Activated naive CD4-positive, alpha-beta T cell treated with anti-CD3 and anti-CD28 coated beads, Interleukin-2, amount 50 U/mL, for 24 hours (primary cell): ENCODE data around the gene CFAP45.

Experiments
- H3K27ac Mint-ChIP-seq: one replicate; pipeline ENCODE4 v1.8.0; 2021; ENCODE audit warnings: mild to moderate bottlenecking, mixed read lengths
- H3K27me3 Mint-ChIP-seq: one replicate; pipeline ENCODE4 v1.8.0; 2021; ENCODE audit warnings: mixed read lengths
- H3K36me3 Mint-ChIP-seq: one replicate; pipeline ENCODE4 v1.8.0; 2021; ENCODE audit warnings: mixed read lengths
- H3K4me1 Mint-ChIP-seq: one replicate; pipeline ENCODE4 v1.8.0; 2021; ENCODE audit warnings: mixed read lengths
- H3K4me3 Mint-ChIP-seq: one replicate; pipeline ENCODE4 v1.8.0; 2021; ENCODE audit warnings: mild to moderate bottlenecking, mixed read lengths
- H3K9me3 Mint-ChIP-seq: one replicate; pipeline ENCODE4 v1.8.0; 2021; ENCODE audit warnings: mixed read lengths

CFAP45 gene

DNA sequence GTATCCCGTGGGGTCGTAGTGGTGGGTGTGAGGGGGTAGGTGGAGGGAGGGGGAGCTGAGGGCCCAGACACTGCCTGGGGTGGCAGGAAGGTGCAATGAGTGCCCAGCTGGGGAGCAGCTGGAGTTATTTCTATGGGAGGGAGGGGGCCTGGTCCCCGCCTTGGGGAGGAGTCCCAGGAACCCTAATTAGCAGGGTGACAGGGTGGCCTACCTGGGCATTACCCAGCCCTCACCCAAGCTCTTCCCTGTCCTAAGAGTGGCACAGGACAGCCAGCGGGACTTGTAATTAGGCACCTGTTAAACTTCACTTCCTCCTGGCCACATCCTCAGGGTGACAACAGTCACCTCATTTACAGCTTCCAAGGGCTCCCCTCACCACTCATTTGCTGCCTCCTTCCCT is 37.4 kb downstream of the CFAP45 start, which contains the start of gene VSIG8:
TSS of gene VSIG8 (minus strand) at position 101 of the 400 bp plus-strand sequence. CDS start 136 bp downstream, outside the sequence.
- Mint-ChIP-seq H3K27me3 (no peaks in the 10 kb centered on the region), H3K36me3 (no peaks in the 10 kb centered on the region), H3K4me3 (no peak within 1 kb of the TSS), H3K27ac (no peak within 1 kb of the TSS), H3K4me1 (peaks cover 11% of the 10 kb centered on the region), H3K9me3 (no peaks in the 10 kb centered on the region)

DNA sequence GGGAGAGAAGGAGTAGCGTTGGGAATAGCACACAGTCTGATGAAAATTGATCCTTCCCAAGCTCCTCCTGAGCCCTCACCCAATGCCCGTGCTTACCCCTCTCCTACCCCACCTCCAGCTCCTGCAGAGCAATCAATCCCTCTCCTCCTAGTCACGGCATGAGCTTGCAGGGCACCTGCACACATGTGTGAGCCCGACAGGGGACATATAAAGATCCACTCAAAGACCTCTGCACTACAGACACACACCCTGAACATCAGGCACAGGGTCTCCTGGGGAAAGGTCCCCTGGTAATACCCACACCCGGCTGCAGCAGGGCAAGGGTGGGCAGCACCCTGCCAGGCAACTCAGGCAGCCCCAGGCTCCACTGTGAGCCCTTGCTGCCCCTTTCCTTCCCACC is 37.9 kb downstream of the CFAP45 start:
- H3K9me3 Mint-ChIP-seq = no peaks in the 10 kb centered on the region
- no peak overlapping the region for H3K27ac Mint-ChIP-seq
- H3K4me3 Mint-ChIP-seq = no peak overlapping the region
- H3K27me3 Mint-ChIP-seq = no peaks in the 10 kb centered on the region
- H3K36me3 Mint-ChIP-seq = no peaks in the 10 kb centered on the region
- peaks cover 10% of the 10 kb centered on the region for H3K4me1 Mint-ChIP-seq

DNA sequence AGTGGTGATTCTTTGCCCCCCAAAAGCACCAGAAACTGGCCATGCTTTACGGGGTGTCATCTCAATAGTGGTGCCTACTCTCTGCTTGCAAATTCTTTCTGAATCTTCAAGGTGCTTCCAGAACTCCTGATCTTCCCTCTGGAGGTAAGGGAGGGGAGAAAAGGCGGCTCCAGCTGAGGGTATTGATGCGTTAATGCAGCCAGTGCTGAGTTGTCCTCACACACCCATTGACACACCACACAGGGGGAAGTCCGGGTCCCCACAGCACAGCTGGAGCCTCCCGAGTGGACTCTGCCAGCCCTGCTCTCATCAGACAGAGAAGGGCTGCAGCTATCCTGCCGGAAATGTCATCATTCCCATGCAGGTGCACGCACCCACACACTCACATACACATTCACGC is 38.7 kb downstream of the CFAP45 start:
- H3K9me3 Mint-ChIP-seq = no peaks in the 10 kb centered on the region

DNA sequence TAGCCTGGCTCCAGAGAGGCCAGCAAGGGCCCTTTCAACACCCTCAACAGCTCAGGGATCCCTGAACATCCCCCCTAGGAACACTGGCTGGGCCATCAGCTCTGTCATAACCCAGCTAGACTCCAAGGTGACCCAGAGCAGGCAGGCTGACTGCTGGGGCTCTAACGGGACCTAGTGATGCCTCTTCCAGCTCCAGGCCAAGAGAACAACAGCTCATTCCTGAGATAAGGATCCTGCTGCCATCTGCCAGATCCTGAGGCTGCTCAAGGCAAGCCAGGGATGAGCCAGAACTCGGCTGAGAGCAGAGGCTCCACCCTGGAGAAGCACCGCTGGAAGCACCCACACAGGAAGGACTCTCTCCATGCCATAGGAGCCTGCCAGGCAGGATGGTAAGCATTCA is 39.5 kb downstream of the CFAP45 start:
- H3K9me3 Mint-ChIP-seq = no peaks in the 10 kb centered on the region
- peaks cover under 1% of the 10 kb centered on the region for H3K4me1 Mint-ChIP-seq
- H3K36me3 Mint-ChIP-seq = no peaks in the 10 kb centered on the region
- no peak overlapping the region for H3K4me3 Mint-ChIP-seq
- no peaks in the 10 kb centered on the region for H3K27me3 Mint-ChIP-seq
- no peak overlapping the region for H3K27ac Mint-ChIP-seq

More for the DNA sequence above, 38.7 kb downstream of the CFAP45 start:
- H3K4me1 Mint-ChIP-seq = peaks cover 2% of the 10 kb centered on the region
- no peaks in the 10 kb centered on the region for H3K36me3 Mint-ChIP-seq
- H3K4me3 Mint-ChIP-seq = no peak overlapping the region
- H3K27ac Mint-ChIP-seq = no peak overlapping the region
- H3K27me3 Mint-ChIP-seq = no peaks in the 10 kb centered on the region

DNA sequence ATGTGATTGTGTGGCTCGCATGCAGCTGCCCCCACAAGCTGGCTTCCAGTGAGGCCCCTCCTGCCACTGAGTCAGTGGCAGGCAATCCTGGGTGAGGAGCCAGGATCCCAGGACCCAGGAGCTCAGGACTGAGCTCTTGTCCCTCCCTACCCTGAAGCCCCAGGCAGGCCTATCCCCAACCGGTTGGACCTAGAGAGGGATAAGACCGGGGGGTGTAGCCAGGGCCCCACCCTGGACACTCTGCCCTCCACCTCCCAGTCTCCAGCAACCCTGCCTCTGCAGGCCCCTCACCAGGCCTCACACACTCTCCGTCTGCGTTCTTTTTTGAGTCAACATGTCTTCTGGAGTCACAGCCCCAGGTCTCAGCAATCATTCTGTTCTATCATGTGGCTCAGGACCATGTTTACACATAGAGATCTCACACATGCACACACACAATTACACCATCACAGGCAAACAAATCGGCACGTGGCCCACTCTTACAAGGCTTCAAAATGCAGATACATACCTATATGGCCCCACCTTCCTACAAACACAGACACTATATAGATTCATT is 40.1 kb downstream of the CFAP45 start:
- H3K4me1 Mint-ChIP-seq = peaks cover 5% of the 10 kb centered on the region
- no peak overlapping the region for H3K27ac Mint-ChIP-seq
- no peaks in the 10 kb centered on the region for H3K9me3 Mint-ChIP-seq
- no peaks in the 10 kb centered on the region for H3K27me3 Mint-ChIP-seq
- no peak overlapping the region for H3K4me3 Mint-ChIP-seq
- no peaks in the 10 kb centered on the region for H3K36me3 Mint-ChIP-seq

DNA sequence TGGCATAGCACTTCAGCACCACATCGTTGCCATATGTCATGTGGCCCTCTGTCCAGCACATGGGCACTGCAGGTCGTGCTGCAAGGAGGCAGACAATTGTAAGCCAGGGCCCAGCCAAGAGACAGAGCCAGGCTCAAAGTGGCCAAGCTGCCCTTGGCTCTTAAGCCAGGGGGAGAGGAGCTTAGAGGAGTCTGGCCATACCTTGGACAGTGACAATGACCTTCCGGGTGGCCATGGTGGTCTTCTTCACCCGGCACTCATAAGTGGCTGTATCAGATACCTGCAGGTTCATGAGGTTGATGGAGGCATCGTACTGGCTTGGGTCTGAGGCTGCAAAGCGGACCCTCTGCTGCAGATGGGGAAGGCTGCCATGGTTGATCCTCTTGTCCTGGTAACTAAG is 42.1 kb downstream of the CFAP45 start:
- Mint-ChIP-seq H3K4me1 (peaks cover 18% of the 10 kb centered on the region), H3K36me3 (no peaks in the 10 kb centered on the region), H3K27ac (no peak overlapping the region), H3K4me3 (no peak overlapping the region), H3K9me3 (no peaks in the 10 kb centered on the region), H3K27me3 (no peaks in the 10 kb centered on the region)

DNA sequence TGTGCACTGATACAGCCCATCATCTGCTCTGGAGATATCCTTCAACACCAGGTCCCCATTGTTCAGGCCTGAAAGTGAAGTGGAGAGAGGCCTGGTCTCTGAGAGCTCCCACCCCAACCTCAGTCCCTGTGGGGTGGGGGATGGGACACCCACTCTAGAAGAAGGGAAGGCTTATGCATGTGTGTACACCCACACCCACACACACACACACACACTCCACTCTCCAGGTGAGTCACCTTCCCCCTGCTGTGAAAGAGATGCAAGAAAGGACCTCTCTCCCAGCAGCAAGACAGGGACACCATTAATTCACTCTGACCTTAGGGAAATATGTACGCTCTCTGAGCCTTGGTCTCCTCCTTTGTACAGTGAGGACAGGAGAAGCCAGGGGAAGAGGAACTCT is 43.4 kb downstream of the CFAP45 start:
- Mint-ChIP-seq H3K4me3 (peak overlapping the region; percentile 50), H3K9me3 (no peaks in the 10 kb centered on the region)

DNA sequence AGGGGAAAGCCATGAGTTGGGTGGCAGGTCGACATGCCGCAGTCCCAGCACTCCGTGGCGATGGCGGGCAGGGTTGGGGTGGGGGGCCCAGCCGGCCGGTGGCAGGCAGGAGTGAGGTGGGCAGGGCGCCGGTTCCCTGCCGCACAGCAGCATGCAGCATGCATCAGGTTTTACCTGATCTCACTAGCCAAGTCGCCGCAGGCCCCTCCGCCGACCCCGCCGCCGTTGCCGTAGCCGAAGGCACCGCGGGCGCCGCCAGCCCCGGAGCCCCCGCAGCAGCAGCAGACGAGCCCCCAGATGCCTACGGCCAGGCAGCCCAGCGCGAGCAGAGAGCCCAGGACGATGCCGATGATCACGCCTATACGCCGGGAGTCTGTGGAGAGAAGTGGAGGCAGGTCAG is 44.3 kb downstream of the CFAP45 start:
- H3K36me3 Mint-ChIP-seq = no peaks in the 10 kb centered on the region
- H3K4me3 Mint-ChIP-seq = peak overlapping the region; percentile 37
- no peaks in the 10 kb centered on the region for H3K27me3 Mint-ChIP-seq
- peaks cover 23% of the 10 kb centered on the region for H3K4me1 Mint-ChIP-seq
- H3K9me3 Mint-ChIP-seq = no peaks in the 10 kb centered on the region
- no peak overlapping the region for H3K27ac Mint-ChIP-seq

More for the DNA sequence above, 43.4 kb downstream of the CFAP45 start:
- H3K27me3 Mint-ChIP-seq = no peaks in the 10 kb centered on the region
- no peak overlapping the region for H3K27ac Mint-ChIP-seq
- no peaks in the 10 kb centered on the region for H3K36me3 Mint-ChIP-seq
- peaks cover 20% of the 10 kb centered on the region for H3K4me1 Mint-ChIP-seq

DNA sequence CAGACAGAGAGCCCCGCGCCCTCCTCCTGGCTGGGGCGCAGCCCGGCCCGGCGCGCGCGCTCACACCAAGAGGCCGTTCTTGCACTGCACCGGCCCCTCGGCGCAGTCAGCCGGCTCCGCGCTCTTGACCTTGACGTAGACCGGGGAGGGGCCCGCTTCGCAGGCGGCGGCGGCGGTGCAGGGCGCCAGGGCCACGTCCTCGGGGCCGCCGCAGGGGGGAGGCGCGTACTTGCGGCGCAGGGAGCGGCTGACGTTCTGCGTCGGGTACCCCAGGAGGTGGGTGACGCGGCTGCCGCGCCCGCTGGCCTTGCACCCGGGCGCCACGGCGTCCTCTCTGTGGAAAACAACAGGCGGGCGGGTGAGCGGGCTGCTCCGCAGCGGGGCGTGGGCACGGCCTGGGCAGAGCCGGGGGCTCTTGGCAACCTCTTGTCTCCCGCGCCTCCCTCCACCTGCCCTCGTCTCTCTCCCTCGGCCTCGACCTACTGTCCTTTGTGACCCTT is 45.2 kb downstream of the CFAP45 start:
- Mint-ChIP-seq H3K4me3 (peak overlapping the region; percentile 87), H3K27me3 (no peaks in the 10 kb centered on the region), H3K36me3 (no peaks in the 10 kb centered on the region), H3K4me1 (peaks cover 23% of the 10 kb centered on the region), H3K9me3 (no peaks in the 10 kb centered on the region), H3K27ac (peak overlapping the region; percentile 74)

DNA sequence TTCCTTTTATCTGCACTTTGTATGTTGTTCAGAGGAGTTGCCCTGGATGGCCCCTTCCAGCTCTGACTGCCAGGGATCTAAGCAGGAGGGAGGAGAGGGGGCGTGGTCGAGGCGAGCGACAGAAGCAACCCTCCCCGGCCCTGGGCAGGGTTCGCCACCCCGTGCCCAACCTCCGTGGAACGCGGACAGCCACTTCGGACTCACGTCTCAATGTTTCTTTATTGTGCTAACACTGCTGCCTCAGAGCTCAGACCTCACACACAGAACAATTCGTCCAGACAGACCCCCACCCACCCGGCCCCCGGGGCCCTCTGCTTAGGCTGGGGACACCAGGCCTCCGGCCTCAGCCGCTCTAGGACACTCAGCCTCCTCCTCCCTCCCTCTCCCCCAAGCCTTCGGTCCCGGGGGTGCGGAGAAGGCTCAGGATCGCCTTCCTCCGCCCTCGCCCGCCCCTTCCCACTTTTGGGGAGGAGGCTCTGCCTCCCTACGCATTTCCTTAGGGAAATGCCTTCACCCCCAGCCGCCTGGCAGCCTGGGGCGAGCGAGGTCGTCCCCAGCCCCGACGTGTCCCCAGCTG is 45.8 kb downstream of the CFAP45 start:
- peak overlapping the region; percentile 42 for H3K27ac Mint-ChIP-seq
- H3K27me3 Mint-ChIP-seq = no peaks in the 10 kb centered on the region
- H3K4me1 Mint-ChIP-seq = peaks cover 23% of the 10 kb centered on the region
- H3K36me3 Mint-ChIP-seq = no peaks in the 10 kb centered on the region
- no peaks in the 10 kb centered on the region for H3K9me3 Mint-ChIP-seq
- H3K4me3 Mint-ChIP-seq = peak overlapping the region; percentile 86

DNA sequence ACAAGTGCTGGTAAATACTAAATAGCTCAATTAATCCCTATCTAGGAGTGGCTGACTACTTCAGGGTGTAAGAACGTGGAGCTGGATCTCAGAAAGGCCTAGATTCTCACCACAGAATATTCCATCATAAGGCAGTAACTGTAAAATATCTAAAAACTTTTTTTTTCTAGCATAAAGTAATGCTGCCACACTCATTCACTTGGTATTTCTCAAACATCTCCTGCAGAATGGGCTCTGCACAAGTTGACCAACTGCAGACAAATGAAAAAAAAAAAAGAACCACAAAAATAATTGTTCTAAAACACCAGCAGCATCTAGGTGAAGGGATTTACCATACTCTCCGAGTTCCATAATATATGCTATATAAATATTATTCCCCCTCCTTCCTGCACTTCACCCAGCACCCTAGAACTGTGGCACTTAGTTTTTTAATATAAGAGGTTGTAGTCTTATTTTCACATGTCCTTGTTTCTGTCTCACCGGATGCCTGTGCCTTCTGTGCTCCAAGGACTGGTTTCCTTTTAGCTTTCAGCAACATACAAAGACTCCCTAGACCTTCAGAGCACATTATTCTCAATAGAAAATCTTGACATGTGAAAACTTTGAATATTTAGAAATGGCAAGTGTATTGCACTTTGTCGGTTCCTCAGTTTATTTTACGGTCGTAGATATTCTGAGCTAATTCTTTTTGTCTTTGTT is 46.4 kb downstream of the CFAP45 start:
- Mint-ChIP-seq H3K4me3 (peak overlapping the region; percentile 86), H3K27me3 (no peaks in the 10 kb centered on the region), H3K27ac (no peak overlapping the region), H3K36me3 (no peaks in the 10 kb centered on the region), H3K4me1 (peaks cover 23% of the 10 kb centered on the region), H3K9me3 (no peaks in the 10 kb centered on the region)

DNA sequence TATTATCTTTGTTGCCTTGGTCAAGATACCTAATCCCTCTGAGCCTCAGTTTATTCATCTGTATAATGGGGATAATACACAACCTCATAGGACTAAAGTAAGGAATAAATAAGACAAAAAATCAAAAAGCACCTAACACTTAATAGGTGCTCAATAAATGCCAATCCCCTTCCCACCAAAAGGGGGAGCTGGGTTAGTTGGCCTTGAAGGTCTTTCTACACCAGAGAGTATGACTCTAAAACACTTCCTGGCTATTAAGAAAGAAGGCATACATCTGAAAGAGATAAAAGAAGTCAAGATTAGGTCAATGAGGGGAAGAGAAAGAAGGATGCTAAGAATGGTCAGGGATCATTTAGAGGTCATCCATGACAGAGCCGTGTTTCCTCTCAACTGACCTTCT is 48.6 kb downstream of the CFAP45 start:
- Mint-ChIP-seq H3K4me1 (peaks cover 23% of the 10 kb centered on the region), H3K27me3 (no peaks in the 10 kb centered on the region), H3K36me3 (no peaks in the 10 kb centered on the region), H3K9me3 (no peaks in the 10 kb centered on the region), H3K4me3 (no peak overlapping the region), H3K27ac (no peak overlapping the region)

DNA sequence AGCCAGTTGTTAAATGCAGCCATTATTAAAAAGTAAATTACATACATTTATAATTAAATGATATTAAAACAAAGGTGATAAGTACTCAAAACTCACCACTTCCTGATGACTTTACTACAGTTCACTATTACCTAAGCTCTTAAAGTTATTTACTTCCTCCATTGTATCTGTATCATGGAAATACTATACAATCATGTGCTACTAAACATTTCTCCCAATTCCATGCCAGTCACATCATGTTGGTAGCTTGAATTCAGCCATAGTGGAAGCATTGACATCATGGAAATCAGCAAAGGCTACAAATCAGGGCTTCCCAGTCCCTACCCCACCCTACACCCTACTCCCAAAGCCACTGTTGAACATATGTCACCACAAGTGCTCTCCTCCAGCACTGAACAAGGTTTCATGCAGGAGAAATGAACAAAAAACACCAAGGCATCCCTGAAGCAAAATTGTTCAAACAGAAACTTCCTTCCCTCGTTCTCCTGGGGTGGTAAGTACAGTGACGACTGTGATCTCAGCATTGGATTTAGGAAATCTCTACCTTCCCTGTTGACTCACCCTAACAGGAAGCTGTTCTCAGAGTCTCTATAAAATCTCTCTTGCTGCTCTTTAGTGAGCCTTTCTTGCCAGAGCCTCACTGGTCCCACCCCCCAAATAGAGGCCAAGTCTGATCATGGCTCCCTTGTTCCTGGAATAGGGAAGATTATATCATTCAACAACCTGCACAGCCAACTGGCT is 50.2 kb downstream of the CFAP45 start:
- no peaks in the 10 kb centered on the region for H3K27me3 Mint-ChIP-seq
- H3K27ac Mint-ChIP-seq = no peak overlapping the region
- no peak overlapping the region for H3K4me3 Mint-ChIP-seq
- no peaks in the 10 kb centered on the region for H3K36me3 Mint-ChIP-seq
- H3K9me3 Mint-ChIP-seq = no peaks in the 10 kb centered on the region
- H3K4me1 Mint-ChIP-seq = peaks cover 18% of the 10 kb centered on the region

DNA sequence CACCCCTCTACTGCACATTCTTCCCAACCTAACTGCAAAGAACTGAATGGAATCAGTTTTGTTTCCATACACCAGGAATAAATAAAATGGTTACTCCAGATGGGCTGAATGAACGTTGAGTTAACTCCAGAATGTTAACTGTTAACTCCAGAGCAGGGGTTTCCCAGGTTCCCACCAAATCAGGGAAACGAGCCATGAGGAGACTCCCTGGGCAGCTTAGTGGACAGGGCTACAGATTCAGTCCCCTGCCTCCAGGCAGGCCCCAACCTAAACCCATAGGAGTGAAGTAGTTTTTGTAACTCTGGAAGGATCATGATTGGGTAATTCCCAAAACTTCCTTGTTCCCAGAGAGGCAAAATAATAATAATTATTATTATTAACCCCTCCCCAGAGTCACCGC is 51.6 kb downstream of the CFAP45 start:
- peaks cover 9% of the 10 kb centered on the region for H3K4me1 Mint-ChIP-seq
- H3K4me3 Mint-ChIP-seq = no peak overlapping the region
- no peaks in the 10 kb centered on the region for H3K9me3 Mint-ChIP-seq
- no peaks in the 10 kb centered on the region for H3K27me3 Mint-ChIP-seq
- no peak overlapping the region for H3K27ac Mint-ChIP-seq
- no peaks in the 10 kb centered on the region for H3K36me3 Mint-ChIP-seq

DNA sequence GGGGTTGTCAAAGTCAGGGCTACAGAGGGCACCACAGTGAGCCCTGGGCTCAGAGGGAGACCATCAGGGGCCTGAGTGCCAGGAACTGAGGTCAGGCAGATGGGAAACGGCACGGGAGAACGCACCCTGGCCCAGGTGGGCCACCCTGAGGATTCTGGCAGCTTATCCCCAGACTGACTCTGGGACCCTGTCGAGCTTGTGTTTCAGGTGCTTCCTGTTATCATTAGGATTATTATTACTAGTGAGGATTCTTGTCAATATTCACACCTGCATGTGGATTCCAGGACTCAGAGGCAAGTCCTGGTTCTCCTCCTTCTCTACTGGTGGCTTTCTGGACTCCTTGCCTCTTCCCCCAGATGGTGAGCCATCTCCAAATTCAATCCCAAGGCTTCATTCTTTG is 52.7 kb downstream of the CFAP45 start:
- H3K36me3 Mint-ChIP-seq = peaks cover under 1% of the 10 kb centered on the region
- H3K4me3 Mint-ChIP-seq = no peak overlapping the region

More for the DNA sequence above, 52.7 kb downstream of the CFAP45 start:
- H3K27me3 Mint-ChIP-seq = no peaks in the 10 kb centered on the region
- H3K27ac Mint-ChIP-seq = no peak overlapping the region
- H3K9me3 Mint-ChIP-seq = no peaks in the 10 kb centered on the region
- H3K4me1 Mint-ChIP-seq = peaks cover 4% of the 10 kb centered on the region
